GM19455 (cell line): Measurements from ENCODE around the gene PPARA.
A peak's percentile ranks its signal among the peaks of the same experiment; 100 is the strongest.
"Not testable (repeated sequence)": the region's sequence is repeated elsewhere in the genome, so short reads cannot be mapped to it uniquely, and the experiment has no call there.

Experiments used
- ATAC-seq: cut with Tn5 transposase; IDR thresholded peaks from one replicate; pipeline ENCODE4 v1.9.1; 2021; ENCODE audit not compliant: unreplicated experiment

Gene PPARA

GRCh38 chr22:46240506-46240905 is 90.2 kb downstream of the PPARA start:
- ATAC-seq: no peak

- ATAC-seq: no peak
Observed at GRCh38 chr22:46240907-46241306, 90.6 kb downstream of the PPARA start.

- no peak for ATAC-seq
Observed at GRCh38 chr22:46241396-46242007, 91.2 kb downstream of the PPARA start.

- no peak for ATAC-seq
Observed at GRCh38 chr22:46242076-46242475, 91.8 kb downstream of the PPARA start.

GRCh38 chr22:46244771-46245170 is 94.4 kb downstream of the PPARA start:
- ATAC-seq: no peak

- ATAC-seq: no peak
Observed at GRCh38 chr22:46245511-46245910, 95.2 kb downstream of the PPARA start.

GRCh38 chr22:46246178-46246577 is 95.9 kb downstream of the PPARA start:
- no peak for ATAC-seq

GRCh38 chr22:46247443-46247975 is 97.2 kb downstream of the PPARA start:
- ATAC-seq: no peak

- peak; percentile 77 for ATAC-seq
Observed at GRCh38 chr22:46250035-46250782, 99.9 kb downstream of the PPARA start, which contains the start of gene CDPF1. Gene CDPF1, minus strand, starts transcription at chr22:46250293. Its CDS starts 2,009 bp downstream, at chr22:46248284.

- ATAC-seq: no peak
Observed at GRCh38 chr22:46250783-46251125, 100.4 kb downstream of the PPARA start.

- no peak for ATAC-seq
Observed at GRCh38 chr22:46251266-46251665, 100.9 kb downstream of the PPARA start.

- ATAC-seq: no peak
Observed at GRCh38 chr22:46251816-46252380, 101.6 kb downstream of the PPARA start.

GRCh38 chr22:46256358-46256958 is 106.1 kb downstream of the PPARA start:
- no peak for ATAC-seq

GRCh38 chr22:46259374-46259773 is 109.0 kb downstream of the PPARA start:
- no peak for ATAC-seq

GRCh38 chr22:46260038-46260437 is 109.7 kb downstream of the PPARA start:
- ATAC-seq: no peak

GRCh38 chr22:46262449-46263215 is 112.3 kb downstream of the PPARA start:
- ATAC-seq: no peak

GRCh38 chr22:46263216-46263590 is 112.9 kb downstream of the PPARA start, which contains the start of gene PKDREJ:
Gene PKDREJ, minus strand, starts transcription at chr22:46263343. Its CDS starts 21 bp downstream, at chr22:46263322.
- no peak for ATAC-seq

- ATAC-seq: not testable (repeated sequence)
Observed at GRCh38 chr22:46264520-46264919, 114.2 kb downstream of the PPARA start.

- not testable (repeated sequence) for ATAC-seq
Observed at GRCh38 chr22:46265627-46266026, 115.3 kb downstream of the PPARA start.

- ATAC-seq: peak; percentile 86
Observed at GRCh38 chr22:46267431-46268279, 117.3 kb downstream of the PPARA start, which contains the start of gene TTC38. Gene TTC38, plus strand, starts transcription at chr22:46268008. Its CDS starts 32 bp downstream, at chr22:46268040.
